GM18499 (cell line): ENCODE measurements around the gene HNRNPM.

Experiments used
- ATAC-seq: cut with Tn5 transposase; IDR thresholded peaks from one replicate; pipeline ENCODE4 v1.9.1; 2021; ENCODE audit warnings: moderate number of reproducible peaks; ENCODE audit not compliant: insufficient read depth, unreplicated experiment

HNRNPM gene

DNA sequence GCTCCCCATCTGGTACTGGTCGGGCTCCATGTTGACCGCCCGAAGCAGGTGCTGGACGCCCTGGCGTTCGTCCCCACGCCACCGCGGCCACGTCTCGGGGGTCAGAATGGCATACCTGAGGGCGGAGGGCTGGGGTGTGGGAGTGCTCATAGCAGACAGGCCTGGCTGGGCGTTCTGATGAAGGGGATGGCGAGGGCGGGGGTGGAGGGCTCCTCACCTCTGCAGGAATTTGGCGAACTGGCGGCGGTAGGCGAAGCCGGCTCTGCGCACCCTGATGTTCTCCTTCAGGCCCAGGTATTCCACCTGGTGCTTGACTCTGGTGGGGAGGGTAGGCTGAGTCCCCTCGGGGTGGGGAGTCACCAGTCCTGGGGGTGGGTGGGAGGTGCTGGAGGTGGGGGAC is 91.5 kb downstream of the HNRNPM start:
- no peak for ATAC-seq

DNA sequence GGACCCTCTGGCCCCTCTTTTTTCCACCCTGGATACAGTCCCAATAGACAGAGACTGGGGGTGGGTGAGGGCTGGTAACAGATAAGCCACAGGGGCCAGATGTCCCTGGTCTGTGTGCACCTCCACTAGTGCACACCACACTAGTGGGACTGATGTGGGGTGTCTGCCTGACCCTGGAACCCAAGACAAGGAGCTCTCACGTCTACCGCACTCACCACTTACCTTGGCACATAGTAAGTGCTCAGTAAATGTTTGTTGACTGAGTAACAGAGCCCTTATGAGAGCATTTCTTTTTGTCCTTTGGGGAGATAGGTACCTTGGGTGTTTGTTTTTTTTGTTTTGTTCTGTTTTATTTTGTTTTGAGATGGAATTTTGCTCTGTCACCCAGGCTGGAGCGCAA is 92.3 kb downstream of the HNRNPM start:
- ATAC-seq, result no peak
